IPS-18c (cell line): ENCODE measurements around the gene VARS1.

Experiments used
- H3K4me3 ChIP-seq: 2 replicates; pipeline ENCODE4 v1.7.0; 2013; ENCODE audit warnings: low read depth, mild to moderate bottlenecking, low read length, moderate library complexity; ENCODE audit not compliant: insufficient read depth
- H3K9me3 ChIP-seq: one replicate; pipeline ENCODE4 v1.6.1; 2013; ENCODE audit warnings: mild to moderate bottlenecking, low read length, moderate library complexity; ENCODE audit not compliant: control insufficient read depth, insufficient read depth

Gene VARS1

DNA sequence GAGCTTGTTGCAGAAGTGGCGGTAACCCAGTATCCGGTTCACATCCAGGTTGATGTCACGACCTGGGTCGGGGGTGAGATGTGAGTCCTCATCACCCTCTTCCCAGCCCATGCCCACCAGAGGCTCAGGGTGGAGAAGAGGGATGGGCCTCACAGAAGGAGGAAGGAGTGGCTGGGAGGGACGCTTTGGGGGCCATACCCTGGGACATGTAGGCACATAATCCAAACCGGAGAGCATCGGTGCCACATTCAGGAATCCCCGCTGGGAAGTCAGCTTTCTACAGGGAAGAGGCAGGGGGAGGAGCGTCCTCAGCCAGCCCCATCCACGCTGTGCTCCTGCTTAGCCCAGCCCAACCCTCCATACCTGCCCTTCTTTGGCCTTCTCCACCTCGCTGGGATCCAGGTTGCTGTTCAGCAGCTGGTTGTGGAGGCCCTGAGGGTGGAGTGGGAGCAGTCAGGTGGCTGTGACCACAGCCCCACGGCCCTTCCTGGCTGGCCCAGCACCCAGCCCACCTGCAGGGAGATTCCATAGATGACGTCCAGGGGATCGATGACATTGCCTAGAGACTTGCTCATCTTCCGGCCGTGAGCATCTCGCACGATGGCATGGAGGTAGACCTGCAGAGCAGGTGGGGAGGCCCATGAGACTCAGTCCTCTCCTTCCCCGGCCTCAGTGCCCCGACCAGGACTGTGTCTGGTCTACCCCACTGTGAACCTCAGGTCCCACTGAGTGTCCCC, 14.9 kb downstream of the VARS1 start:
- Histone ChIP-seq H3K9me3 (no peaks in the 10 kb centered on the region), H3K4me3 (no peak overlapping the region)

GRCh38 chr6:31779908-31780307, 15.6 kb downstream of the VARS1 start:
- no peaks in the 10 kb centered on the region for H3K9me3 ChIP-seq
- no peak overlapping the region for H3K4me3 ChIP-seq

DNA sequence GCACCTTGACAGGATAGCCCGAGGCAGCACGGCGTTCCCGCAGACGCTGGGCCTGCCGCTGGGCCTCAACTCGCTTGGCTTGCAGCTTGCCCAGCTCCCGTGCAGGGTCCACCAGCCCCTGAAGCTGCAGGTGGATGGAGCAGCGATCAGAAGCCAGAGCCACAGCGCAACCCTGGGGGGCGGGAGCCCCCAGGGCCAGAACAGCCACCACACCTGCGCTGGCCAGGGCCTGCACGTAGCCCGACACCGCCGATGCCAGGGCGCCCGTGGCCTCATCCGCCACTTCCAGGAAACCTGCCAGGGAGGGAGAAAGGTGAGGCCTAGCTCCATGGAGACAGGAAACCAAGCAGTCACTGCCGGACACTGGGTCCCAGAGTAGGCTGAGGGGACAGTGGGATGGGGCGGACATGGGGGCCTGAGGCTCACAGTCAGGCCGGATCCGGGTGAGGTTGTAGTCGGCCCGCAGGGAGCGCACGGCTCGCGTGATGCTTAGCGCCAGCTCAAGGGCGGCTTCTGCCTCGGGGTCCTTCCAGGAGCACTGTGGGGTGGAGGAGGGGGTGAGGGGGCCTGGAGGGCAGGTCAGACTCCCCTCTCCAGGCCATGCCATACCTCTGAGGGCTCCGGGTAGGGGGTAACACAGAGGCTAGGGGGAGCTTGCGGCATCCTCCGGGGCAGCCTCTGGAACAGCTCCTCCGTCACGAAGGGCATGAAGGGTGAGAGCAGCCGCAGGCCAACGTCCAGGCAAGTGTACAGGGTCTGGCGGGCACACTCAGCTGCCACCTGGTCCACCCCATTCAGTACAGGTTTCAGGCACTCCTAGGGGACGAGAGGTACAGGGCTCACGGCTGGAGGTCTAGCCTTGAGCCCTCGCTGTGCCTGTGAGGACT, 16.3 kb downstream of the VARS1 start:
- Histone ChIP-seq H3K4me3 (no peak overlapping the region), H3K9me3 (no peaks in the 10 kb centered on the region)

GRCh38 chr6:31778193-31778592, 17.4 kb downstream of the VARS1 start:
- Histone ChIP-seq H3K9me3 (no peaks in the 10 kb centered on the region), H3K4me3 (no peak overlapping the region)

DNA sequence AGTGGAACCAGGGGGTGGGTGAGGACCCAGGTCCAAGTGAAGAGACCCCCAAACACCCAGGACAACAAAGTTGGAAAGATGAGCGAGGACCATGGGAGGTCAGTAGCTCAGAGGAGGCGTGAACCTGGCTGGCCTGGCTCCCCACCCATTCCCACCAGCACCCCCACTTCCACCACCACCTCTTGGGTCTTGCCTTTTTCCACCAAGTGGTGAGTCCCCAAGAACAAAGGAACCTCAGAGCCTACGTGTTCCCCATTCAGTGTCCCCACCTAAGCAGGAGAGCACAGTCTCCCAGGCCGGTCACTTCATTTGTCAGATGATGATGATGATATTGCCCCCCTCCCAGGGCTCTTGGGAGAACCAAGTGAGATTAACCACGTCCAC, 17.9 kb downstream of the VARS1 start:
- Histone ChIP-seq H3K9me3 (no peaks in the 10 kb centered on the region), H3K4me3 (no peak overlapping the region)

DNA sequence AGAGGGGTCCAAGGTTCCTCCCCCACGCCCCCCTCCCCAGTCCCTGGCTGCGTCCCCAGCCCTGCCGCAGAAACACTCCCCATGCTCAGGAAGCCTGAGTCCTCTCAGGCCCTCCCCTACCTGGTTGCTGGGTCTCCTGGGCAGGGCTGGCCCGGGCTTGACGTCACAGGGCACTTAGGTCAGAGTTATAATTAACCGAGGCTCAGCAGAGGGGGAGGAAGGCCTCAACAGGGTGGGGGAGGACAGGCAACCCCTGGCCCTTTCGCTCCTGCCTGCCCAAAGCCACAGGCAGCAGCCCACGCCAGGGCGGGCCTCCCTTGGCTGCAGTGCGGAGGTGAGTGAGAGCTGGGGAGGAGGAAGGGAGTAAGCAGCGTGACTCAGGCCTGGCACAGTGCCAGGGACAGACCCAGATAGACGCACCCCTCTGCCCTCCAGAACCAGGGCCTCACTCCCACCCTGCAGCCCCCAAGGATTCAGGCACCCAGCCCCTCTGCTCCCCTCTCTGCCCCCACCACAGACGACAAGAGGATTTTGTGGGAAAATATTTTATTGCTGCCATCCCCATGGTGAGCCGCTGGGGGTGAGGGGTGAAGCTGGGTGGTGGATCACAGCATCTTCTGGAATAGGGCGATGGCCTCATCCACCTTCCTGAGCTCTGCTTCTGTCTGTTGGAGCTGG, 18.4 kb downstream of the VARS1 start, which contains the start of gene VWA7:
Gene VWA7, minus strand, starts transcription at position 340 of the 678 bp plus-strand sequence. CDS start 549 bp downstream, outside the sequence.
- Histone ChIP-seq H3K4me3 (no peak within 1 kb of the TSS; the same call in 1 of the 2 replicates), H3K9me3 (no peaks in the 10 kb centered on the region)

GRCh38 chr6:31776485-31776988, 19.0 kb downstream of the VARS1 start:
- Histone ChIP-seq H3K4me3 (no peak overlapping the region), H3K9me3 (no peaks in the 10 kb centered on the region)

GRCh38 chr6:31775633-31776484, 19.7 kb downstream of the VARS1 start:
- H3K4me3 ChIP-seq = no peak overlapping the region
- no peaks in the 10 kb centered on the region for H3K9me3 ChIP-seq

GRCh38 chr6:31775184-31775583, 20.4 kb downstream of the VARS1 start:
- Histone ChIP-seq H3K9me3 (no peaks in the 10 kb centered on the region), H3K4me3 (no peak overlapping the region)

- Histone ChIP-seq H3K9me3 (no peaks in the 10 kb centered on the region), H3K4me3 (no peak overlapping the region)
These were observed 23.6 kb downstream of the VARS1 start for GRCh38 chr6:31771992-31772358.

DNA sequence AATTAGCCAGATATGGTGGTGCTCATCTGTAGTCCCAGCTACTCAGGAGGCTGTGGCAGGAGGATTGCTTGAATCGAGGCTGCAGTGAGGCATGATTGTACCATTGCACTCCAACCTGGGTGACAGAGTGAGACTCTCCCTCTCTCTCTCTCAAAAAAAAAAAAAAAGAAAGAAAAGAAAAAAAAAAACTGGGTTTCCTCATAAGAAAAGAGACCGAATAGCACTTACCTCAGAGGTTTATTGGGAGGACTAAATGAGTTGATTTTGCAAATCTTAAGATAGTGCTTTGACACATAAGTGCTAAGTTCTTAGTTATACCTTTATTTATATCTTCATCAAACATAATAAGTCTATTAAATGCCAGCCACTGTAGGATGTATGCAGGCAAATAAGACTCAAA, 24.7 kb downstream of the VARS1 start:
- Histone ChIP-seq H3K4me3 (no peak overlapping the region), H3K9me3 (no peaks in the 10 kb centered on the region)

DNA sequence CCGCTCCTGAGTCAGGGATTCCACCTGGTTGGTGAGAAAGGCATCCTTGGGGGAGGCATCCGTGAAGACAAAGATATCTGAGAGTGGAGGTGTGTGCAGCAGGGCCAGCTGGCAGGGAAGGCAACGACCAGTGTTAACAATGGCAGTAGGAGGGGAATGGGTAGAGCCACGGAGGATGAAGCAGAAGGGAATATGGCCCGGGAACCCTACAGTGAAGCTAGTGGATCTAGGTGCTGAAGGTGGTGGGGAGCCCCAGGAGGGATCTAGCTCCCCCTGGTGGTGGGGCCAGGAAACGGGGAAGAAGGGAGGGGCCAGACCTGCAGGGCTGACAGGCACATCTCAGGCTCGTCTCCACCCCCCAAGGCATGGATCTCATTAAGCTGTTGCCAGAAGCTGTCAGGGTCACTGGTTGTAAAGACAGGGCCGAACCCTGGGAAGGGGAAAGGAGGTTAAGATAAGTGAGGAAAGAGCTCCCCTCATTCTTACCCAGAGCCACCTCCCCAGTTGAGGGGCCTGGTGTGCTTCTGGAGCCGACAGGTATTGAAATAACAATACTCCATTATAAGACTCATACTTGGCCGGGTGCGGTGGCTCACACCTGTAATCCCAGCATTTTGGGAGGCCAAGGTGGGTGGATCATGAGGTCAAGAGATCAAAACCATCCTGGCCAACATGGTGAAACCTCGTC, 25.7 kb downstream of the VARS1 start:
- Histone ChIP-seq H3K9me3 (no peaks in the 10 kb centered on the region), H3K4me3 (no peak overlapping the region)

- H3K9me3 ChIP-seq = no peaks in the 10 kb centered on the region
- no peak overlapping the region for H3K4me3 ChIP-seq
These were observed 26.9 kb downstream of the VARS1 start for GRCh38 chr6:31768363-31769257.

DNA sequence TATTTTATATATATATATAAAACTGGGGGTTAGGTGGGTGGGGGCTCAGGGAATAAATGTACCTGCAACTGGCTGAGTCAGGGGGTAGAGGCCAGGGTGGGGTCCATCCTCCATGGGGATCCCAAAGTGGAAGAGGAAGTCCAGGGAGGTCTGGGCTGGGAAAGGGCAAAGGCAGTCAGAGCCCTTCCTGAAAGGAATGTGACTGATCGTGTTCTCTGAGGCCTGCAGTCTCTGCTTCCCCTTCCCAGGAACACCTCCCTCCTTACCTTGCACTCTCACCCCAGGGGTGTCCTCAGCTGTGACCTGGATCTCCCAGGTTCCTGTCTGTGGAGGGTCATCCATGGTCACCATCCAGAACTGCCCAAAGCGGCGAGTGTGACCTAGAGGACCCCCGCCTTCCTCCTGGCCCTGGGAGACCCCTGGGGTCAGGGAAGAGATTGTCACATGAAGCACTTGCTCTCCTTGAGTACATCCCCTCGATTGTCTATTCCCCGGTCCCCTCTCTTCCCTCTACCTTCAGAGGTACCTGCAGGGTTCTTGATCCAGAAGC, 28.4 kb downstream of the VARS1 start:
- H3K4me3 ChIP-seq = no peak overlapping the region
- no peaks in the 10 kb centered on the region for H3K9me3 ChIP-seq
